Hepatocyte (in vitro differentiated cells): ENCODE results near the gene MAD1L1.

Experiments
- EZH2 ChIP-seq: fragments of 200-600 bp; sonication (generic); IDR thresholded peaks from 2 replicates; pipeline ENCODE4 v1.6.1; 2016; ENCODE audit warnings: antibody characterized with exemption, mild to moderate bottlenecking, borderline replicate concordance
- EZH2phosphoT487 ChIP-seq: fragments of 200-600 bp; sonication (generic); IDR thresholded peaks from one replicate; pipeline ENCODE4 v1.6.1; 2018; ENCODE audit warnings: antibody characterized with exemption, mild to moderate bottlenecking, low read depth, moderate library complexity; ENCODE audit not compliant: unreplicated experiment, severe bottlenecking
- TF ChIP-seq, protein P1 (sequence below): fragments of 200-600 bp; sonication (generic); IDR thresholded peaks from 2 replicates; pipeline ENCODE4 v1.5.1; 2016; ENCODE audit warnings: antibody characterized with exemption, mild to moderate bottlenecking; ENCODE audit not compliant: poor library complexity

DNA sequence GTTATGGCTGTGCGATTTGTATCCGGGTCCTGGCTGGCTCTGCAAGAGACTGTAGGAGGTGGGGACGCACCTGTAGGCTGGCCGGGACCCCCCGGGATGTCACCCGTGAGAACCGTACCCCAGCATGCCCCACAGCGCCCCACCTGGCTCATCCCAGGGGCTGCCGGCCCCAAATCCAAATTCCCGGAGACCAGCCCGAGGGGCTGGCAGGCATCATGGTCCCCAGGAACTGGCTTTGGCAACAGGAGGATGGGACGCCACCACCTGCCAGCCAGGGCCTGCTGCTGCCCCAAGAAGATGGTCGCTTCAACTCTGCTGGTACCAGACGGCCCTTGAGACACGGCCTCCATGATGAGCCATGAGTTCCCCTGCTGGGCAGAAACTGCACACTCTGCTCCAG is 323.3 kb downstream of the MAD1L1 start:
- TF ChIP-seq EZH2: no peak
- TF ChIP-seq, protein P1, sequence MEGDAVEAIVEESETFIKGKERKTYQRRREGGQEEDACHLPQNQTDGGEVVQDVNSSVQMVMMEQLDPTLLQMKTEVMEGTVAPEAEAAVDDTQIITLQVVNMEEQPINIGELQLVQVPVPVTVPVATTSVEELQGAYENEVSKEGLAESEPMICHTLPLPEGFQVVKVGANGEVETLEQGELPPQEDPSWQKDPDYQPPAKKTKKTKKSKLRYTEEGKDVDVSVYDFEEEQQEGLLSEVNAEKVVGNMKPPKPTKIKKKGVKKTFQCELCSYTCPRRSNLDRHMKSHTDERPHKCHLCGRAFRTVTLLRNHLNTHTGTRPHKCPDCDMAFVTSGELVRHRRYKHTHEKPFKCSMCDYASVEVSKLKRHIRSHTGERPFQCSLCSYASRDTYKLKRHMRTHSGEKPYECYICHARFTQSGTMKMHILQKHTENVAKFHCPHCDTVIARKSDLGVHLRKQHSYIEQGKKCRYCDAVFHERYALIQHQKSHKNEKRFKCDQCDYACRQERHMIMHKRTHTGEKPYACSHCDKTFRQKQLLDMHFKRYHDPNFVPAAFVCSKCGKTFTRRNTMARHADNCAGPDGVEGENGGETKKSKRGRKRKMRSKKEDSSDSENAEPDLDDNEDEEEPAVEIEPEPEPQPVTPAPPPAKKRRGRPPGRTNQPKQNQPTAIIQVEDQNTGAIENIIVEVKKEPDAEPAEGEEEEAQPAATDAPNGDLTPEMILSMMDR: no peak
- no peak for TF ChIP-seq EZH2phosphoT487
